K562 (cell line): ENCODE data around the gene EYA4. TPM values are rescaled to one million over a fixed set of nuclear protein-coding genes. Genes with fewer than 3 reads are reported as not detected.

Experiments used
- ATAC-seq: fragments of 200-7000 bp; cut with Tn5 transposase; 3 replicates; pipeline ENCODE4 v1.9.1; 2020; ENCODE audit warnings: moderate library complexity
- BruUV-seq: library from RNA; stranded (reverse); fragments of 400-500 nt; replicated peaks from 2 replicates; lab custom pipeline; 2021; lab: Mats Ljungman, UMichigan
- CTCF ChIA-PET: fragments of 300-600 bp; formaldehyde crosslinking; extraction: SDS; loops from one replicate; lab custom pipeline; 2021; ENCODE audit warnings: low intra/inter-chr PET ratio; lab: Yijun Ruan, JAX
- POLR2A ChIA-PET: fragments of 300-600, 350-650 bp; sonication (Branson Sonifier 250); formaldehyde crosslinking; extraction: SDS; loops from one replicate; lab custom pipeline; 2021; ENCODE audit warnings: antibody characterized with exemption, inconsistent platforms; lab: Yijun Ruan, JAX
- DNase-seq, 4 experiments: peaks; one replicate each; pipeline versions ENCODE4 v3.0.0 to v3.0.0-alpha.2; 2011 to 2018; ENCODE audit warnings: low spot score in 3 of 4, mixed read lengths in 3 of 4; ENCODE audit errors: extremely low read depth in 1 of 4
- FAIRE-seq: peaks from 2 replicates; lab custom pipeline; 2011; peaks lifted over from hg19 to GRCh38; lab: Jason Lieb, UNC
- H2AFZ ChIP-seq: 2 replicates; pipeline ENCODE4 v1.6.0; 2011; ENCODE audit warnings: low read depth, low read length, control low read depth, inconsistent platforms
- H3K27ac ChIP-seq: fragments of 200-600 bp; 3 replicates; pipeline ENCODE4 v1.8.0; 2011; ENCODE audit warnings: low read depth, mild to moderate bottlenecking, control low read depth, inconsistent platforms, low read length, moderate library complexity, mixed read lengths; ENCODE audit errors: extremely low read depth
- H3K27me3 ChIP-seq, 2 experiments: fragments of 300-600 bp in 1 of 2; 2 replicates in 1 of 2; 3 replicates in 1 of 2; pipeline versions ENCODE4 v1.6.0 to v1.8.0; 2011; ENCODE audit warnings: inconsistent platforms in 2 of 2, low read length in 2 of 2, mild to moderate bottlenecking in 1 of 2, mixed read lengths in 1 of 2, moderate library complexity in 1 of 2; ENCODE audit not compliant: control insufficient read depth in 2 of 2, insufficient read depth in 2 of 2
- H3K36me3 ChIP-seq: fragments of 300-600 bp; 3 replicates; pipeline ENCODE4 v1.8.0; 2011; ENCODE audit warnings: mild to moderate bottlenecking, low read length, inconsistent platforms; ENCODE audit not compliant: control insufficient read depth, insufficient read depth
- H3K4me1 ChIP-seq, 2 experiments: fragments of 200-600 bp in 1 of 2; replicated peaks in 1 of 2; 2 replicates in 1 of 2; 3 replicates in 1 of 2; pipeline versions ENCODE4 v1.5.1 to v1.8.0; 2011; ENCODE audit warnings: inconsistent platforms in 2 of 2, low read length in 2 of 2, mild to moderate bottlenecking in 1 of 2, mixed read lengths in 1 of 2, moderate library complexity in 1 of 2; ENCODE audit not compliant: control insufficient read depth in 2 of 2, insufficient read depth in 2 of 2
- H3K4me2 ChIP-seq: 2 replicates; pipeline ENCODE4 v1.6.1; 2011; ENCODE audit warnings: low read length, control low read depth, inconsistent platforms, mixed read lengths; ENCODE audit not compliant: insufficient read depth
- H3K4me3 ChIP-seq: fragments of 200-600 bp; sonication (generic), shearing (Covaris generic); 2 replicates; pipeline ENCODE4 v1.5.1; 2016; ENCODE audit warnings: control low read depth, inconsistent platforms
- H3K79me2 ChIP-seq: fragments of 200-600 bp; 3 replicates; pipeline ENCODE4 v1.8.0; 2011; ENCODE audit warnings: low read length, inconsistent platforms; ENCODE audit not compliant: control insufficient read depth, insufficient read depth
- H3K9ac ChIP-seq, 2 experiments: 2 replicates each; pipeline versions ENCODE4 v1.6.0 to v1.6.1; 2011; ENCODE audit warnings: low read depth in 2 of 2, low read length in 2 of 2, control low read depth in 1 of 2, inconsistent platforms in 1 of 2, mild to moderate bottlenecking in 1 of 2, mixed read lengths in 1 of 2; ENCODE audit not compliant: insufficient read depth in 1 of 2
- H3K9me1 ChIP-seq: one replicate; pipeline ENCODE4 v1.6.0; 2011; ENCODE audit warnings: inconsistent platforms, mild to moderate bottlenecking, low read length, moderate library complexity; ENCODE audit not compliant: control insufficient read depth, insufficient read depth
- H3K9me3 ChIP-seq: replicated peaks from 2 replicates; pipeline ENCODE4 v1.5.1; 2011; ENCODE audit warnings: low read depth, low read length, inconsistent platforms; ENCODE audit not compliant: control insufficient read depth, insufficient read depth
- H4K20me1 ChIP-seq: replicated peaks from 2 replicates; pipeline ENCODE4 v1.6.1; 2011; ENCODE audit warnings: low read length, inconsistent platforms, mixed read lengths; ENCODE audit not compliant: control insufficient read depth, insufficient read depth
- BCOR ChIP-seq: fragments of 450-650 bp; IDR thresholded peaks from 2 replicates; pipeline ENCODE4 v1.6.1; 2016
- CLOCK ChIP-seq: fragments of 250-450 bp; sonication (Bioruptor Pico); IDR thresholded peaks from 2 replicates; pipeline ENCODE4 v1.4.0; 2020; ENCODE audit warnings: mild to moderate bottlenecking, moderate library complexity, borderline replicate concordance
- CREB3L1 ChIP-seq: fragments of 450-650 bp; IDR thresholded peaks from 2 replicates; pipeline ENCODE4 v1.6.1; 2014; ENCODE audit warnings: low read depth, mild to moderate bottlenecking, moderate library complexity, borderline replicate concordance
- DEAF1 ChIP-seq: fragments of 450-650 bp; formaldehyde crosslinking; IDR thresholded peaks from 2 replicates; pipeline ENCODE4 v1.4.0; 2020; ENCODE audit warnings: mild to moderate bottlenecking, moderate library complexity
- EP300 ChIP-seq: IDR thresholded peaks from 2 replicates; pipeline ENCODE4 v1.6.1; 2012; ENCODE audit warnings: low read length, improper control_type of control experiment
- KLF6 ChIP-seq: fragments of 250-450 bp; sonication (Bioruptor Pico); IDR thresholded peaks from 2 replicates; pipeline ENCODE4 v1.4.0; 2020; ENCODE audit warnings: mild to moderate bottlenecking, moderate library complexity, borderline replicate concordance
- LEF1 ChIP-seq: fragments of 450-650 bp; IDR thresholded peaks from 2 replicates; pipeline ENCODE4 v1.6.1; 2016; ENCODE audit warnings: mild to moderate bottlenecking
- MAFF ChIP-seq: IDR thresholded peaks from 2 replicates; pipeline ENCODE4 v1.6.1; 2012; ENCODE audit warnings: low read length, improper control_type of control experiment
- MCM5 ChIP-seq: fragments of 450-650 bp; IDR thresholded peaks from 2 replicates; pipeline ENCODE4 v1.6.1; 2016; ENCODE audit warnings: low read depth
- PTBP1 ChIP-seq: fragments of 200-400 bp; formaldehyde crosslinking; IDR thresholded peaks from 2 replicates; pipeline ENCODE4 v1.6.1; 2017; ENCODE audit warnings: low read depth, low read length
- RBM22 ChIP-seq: fragments of 200-400 bp; formaldehyde crosslinking; IDR thresholded peaks from 2 replicates; pipeline ENCODE4 v1.6.1; 2018; ENCODE audit warnings: low read length, low read depth; ENCODE audit not compliant: poor library complexity, severe bottlenecking
- TRIM28 ChIP-seq: fragments of 450-650 bp; IDR thresholded peaks from 2 replicates; pipeline ENCODE4 v1.6.1; 2017
- ZBTB49 ChIP-seq: sonication (generic); formaldehyde crosslinking; IDR thresholded peaks from 2 replicates; pipeline ENCODE4 v1.8.0; 2022; ENCODE audit warnings: missing genetic modification reagents, mild to moderate bottlenecking, borderline replicate concordance
- ZNF644 ChIP-seq: fragments of 200-800 bp; sonication (Bioruptor generic); IDR thresholded peaks from 2 replicates; pipeline ENCODE4 v1.6.1; 2016; ENCODE audit warnings: low read depth, missing genetic modification characterization, missing compliant biosample characterization
- WGBS: fragments of 100-300 bp; shearing (Covaris generic); methylation state at CpG from one replicate; pipeline ENCODE4 v1.1.6; 2016; ENCODE audit warnings: low coverage, mixed read lengths; ENCODE audit not compliant: insufficient coverage; ENCODE audit errors: missing lambda C conversion rate; 5-methylcytosine and 5-hydroxymethylcytosine counted together
- in situ Hi-C: fragments of 300-500 bp; cut with MboI; formaldehyde crosslinking; loops from 4 replicates; pipeline ENCODE4 v1.15.0; 2018; ENCODE audit warnings: inconsistent platforms, mixed read lengths
- intact Hi-C: fragments of 100-400 bp; cut with micrococcal nuclease; formaldehyde crosslinking; loops from 2 replicates; pipeline ENCODE4 v1.14.2; 2022
- polyA plus RNA-seq, 8 experiments: library from polyadenylated mRNA; depleted of rRNA in 4 of 8; stranded (reverse) in 5 of 8; unstranded in 3 of 8; fragments of >200 nt; fragmentation: Nextera tagmentation in 2 of 8; fragmentation: Illumina TruSeq in 1 of 8; extraction: Ambion mirVana in 2 of 8; extraction: Trizol in 1 of 8; gene quantifications; 2 replicates each; pipeline versions ENCODE4 v1.2.1 to v1.2.3, GENCODE V29; 2011 to 2014; ENCODE audit warnings: inconsistent platforms in 1 of 8, missing spikeins in 1 of 8
- total RNA-seq, 7 experiments: library from RNA; depleted of rRNA in 6 of 7; stranded (reverse); fragments of >200 nt in 6 of 7; fragmentation: Illumina TruSeq in 2 of 7; extraction: Trizol in 2 of 7; gene quantifications; 2 replicates each; pipeline versions ENCODE4 v1.2.1 to v1.2.3, GENCODE V29; 2011 to 2021; ENCODE audit warnings: low replicate concordance in 1 of 7

The EYA4 gene
- total and polyA plus RNA-seq, 9 of the 15 experiments (the other 6 are each of a cell fraction or from before 2014, with no cell fraction given): 0.03 to 0.04 TPM; not detected in 7

- H3K4me2 ChIP-seq: no peak overlapping the region
- intact Hi-C loops: no loop called here
- H3K27ac ChIP-seq: no peak overlapping the region
- H3K4me3 ChIP-seq: no peak overlapping the region
- no peaks in the 10 kb centered on the region for H3K9me1 ChIP-seq
- no peaks in the 10 kb centered on the region for H3K27me3 ChIP-seq
- BruUV-seq: no TSS peak
- no peak overlapping the region for H3K9ac ChIP-seq
- H3K9me3 ChIP-seq: no peaks in the 10 kb centered on the region
- no peaks in the 10 kb centered on the region for H3K36me3 ChIP-seq
- H4K20me1 ChIP-seq: no peaks in the 10 kb centered on the region
- in situ Hi-C loops: no loop called here
- ChIA-PET POLR2A (no interaction called here), CTCF (no interaction called here)
- no peaks in the 10 kb centered on the region for H3K4me1 ChIP-seq
- WGBS: 0% methylated on average over 3 of the region's 4 CpGs
- TF ChIP-seq CREB3L1 (no peak), KLF6 (CRISPR knock-in tag) (no peak), TRIM28 (no peak), ZBTB49 (CRISPR knock-in tag) (no peak), RBM22 (no peak), BCOR (no peak), PTBP1 (no peak), MAFF (no peak), MCM5 (no peak), LEF1 (no peak), CLOCK (CRISPR knock-in tag) (no peak), EP300 (no peak), ZNF644 (tag) (no peak), DEAF1 (CRISPR knock-in tag) (no peak)
- ATAC-seq: no peak
- no peak for DNase-seq
- no peak overlapping the region for H2AFZ ChIP-seq
- H3K79me2 ChIP-seq: no peaks in the 10 kb centered on the region
- FAIRE-seq: no peak
These were observed 76.5 kb downstream of the EYA4 start for GRCh38 chr6:133317704-133318103.
